Globus pallidus (tissue), 1 donor: ENCODE results near the gene OR1J1.

ENCODE experiments used
- DNase-seq: peaks from one replicate; pipeline ENCODE4 v3.0.0-alpha.2; 2015; ENCODE audit warnings: low spot score

The OR1J1 gene

GRCh38 chr9:122445155-122445749 lies 32.5 kb downstream of the OR1J1 start:
- DNase-seq = no peak

- DNase-seq = no peak
Observed at GRCh38 chr9:122444041-122444733, 33.5 kb downstream of the OR1J1 start.

- DNase-seq = no peak
Observed at GRCh38 chr9:122442568-122442967, 35.2 kb downstream of the OR1J1 start.
